HepG2 (cell line): ENCODE measurements around the gene POMT2. TPM values are rescaled to one million over a fixed set of nuclear protein-coding genes. Genes with fewer than 3 reads are reported as not detected.
A peak's percentile ranks its signal among the peaks of the same experiment; 100 is the strongest.

Experiments used
- ATAC-seq: fragments of 200-7000 bp; cut with Tn5 transposase; 3 replicates; pipeline ENCODE4 v1.9.1; 2020; ENCODE audit warnings: mild to moderate bottlenecking, moderate library complexity
- BruUV-seq: library from RNA; stranded (reverse); fragments of 400-500 nt; replicated peaks from 2 replicates; lab custom pipeline; 2021; lab: Mats Ljungman, UMichigan
- CTCF ChIA-PET: fragments of 300-600 bp; formaldehyde crosslinking; extraction: SDS; loops from one replicate; lab custom pipeline; 2021; ENCODE audit warnings: low total read pairs, inconsistent platforms, low intra/inter-chr PET ratio; lab: Yijun Ruan, JAX
- POLR2A ChIA-PET: fragments of 350-600 bp; sonication (Branson Sonifier 250); formaldehyde crosslinking; loops from one replicate; lab custom pipeline; 2020; ENCODE audit warnings: antibody characterized with exemption, inconsistent platforms; lab: Yijun Ruan, JAX
- DNase-seq: peaks from one replicate; pipeline ENCODE4 v3.0.0-alpha.2; 2015; ENCODE audit warnings: low spot score
- FAIRE-seq: peaks from 3 replicates; lab custom pipeline; 2011; peaks lifted over from hg19 to GRCh38; lab: Jason Lieb, UNC
- H2AFZ ChIP-seq: one replicate; pipeline ENCODE4 v1.6.1; 2011; ENCODE audit warnings: low read length, inconsistent platforms
- H3K27ac ChIP-seq: fragments of 300-600 bp; 3 replicates; pipeline ENCODE4 v1.8.0; 2011; ENCODE audit warnings: mixed run types, mild to moderate bottlenecking, mixed read lengths, low read length, inconsistent platforms; ENCODE audit not compliant: insufficient read depth; ENCODE audit errors: extremely low read length
- H3K27me3 ChIP-seq, 2 experiments: fragments of 200-600 bp in 1 of 2; 2 replicates in 1 of 2; 3 replicates in 1 of 2; pipeline versions ENCODE4 v1.6.0 to v1.8.0; 2011; ENCODE audit warnings: low read length in 2 of 2, mild to moderate bottlenecking in 2 of 2, moderate library complexity in 2 of 2, inconsistent platforms in 1 of 2; ENCODE audit not compliant: insufficient read depth in 2 of 2, control insufficient read depth in 1 of 2
- H3K36me3 ChIP-seq, 2 experiments: fragments of 200-600 bp in 1 of 2; replicated peaks in 1 of 2; 2 replicates in 1 of 2; 3 replicates in 1 of 2; pipeline versions ENCODE4 v1.5.1 to v1.8.0; 2011; ENCODE audit warnings: low read length in 2 of 2, inconsistent platforms in 1 of 2; ENCODE audit not compliant: insufficient read depth in 2 of 2, control insufficient read depth in 1 of 2
- H3K4me1 ChIP-seq: 2 replicates; pipeline ENCODE4 v1.5.1; 2012; ENCODE audit warnings: low read length, inconsistent platforms; ENCODE audit not compliant: insufficient read depth
- H3K4me2 ChIP-seq: 2 replicates; pipeline ENCODE4 v1.6.0; 2011; ENCODE audit warnings: low read depth, low read length, inconsistent platforms
- H3K4me3 ChIP-seq, 3 experiments: fragments of 200-600 bp in 1 of 3; sonication (generic), shearing (Covaris generic) in 1 of 3; replicated peaks in 1 of 3; 2 replicates each; pipeline ENCODE4 v1.5.1; 2011 to 2016; ENCODE audit warnings: low read length in 3 of 3, inconsistent platforms in 2 of 3, low read depth in 2 of 3, mild to moderate bottlenecking in 2 of 3, control low read depth in 1 of 3, mixed read lengths in 1 of 3; ENCODE audit not compliant: insufficient read depth in 1 of 3
- H3K79me2 ChIP-seq: one replicate; pipeline ENCODE4 v1.6.1; 2011; ENCODE audit warnings: low read length, inconsistent platforms; ENCODE audit not compliant: insufficient read depth
- H3K9ac ChIP-seq: 2 replicates; pipeline ENCODE4 v1.6.0; 2011; ENCODE audit warnings: mild to moderate bottlenecking, low read depth, low read length, inconsistent platforms; ENCODE audit not compliant: insufficient read depth
- H3K9me3 ChIP-seq: 2 replicates; pipeline ENCODE4 v1.5.1; 2012; ENCODE audit warnings: mild to moderate bottlenecking, low read length
- H4K20me1 ChIP-seq: 2 replicates; pipeline ENCODE4 v1.6.0; 2011; ENCODE audit warnings: inconsistent platforms, mild to moderate bottlenecking, low read length, moderate library complexity; ENCODE audit not compliant: insufficient read depth
- DPF2 ChIP-seq: sonication (generic); formaldehyde crosslinking; IDR thresholded peaks from 2 replicates; pipeline ENCODE4 v1.4.0; 2020; ENCODE audit warnings: mild to moderate bottlenecking, low read depth, missing genetic modification reagents, borderline replicate concordance
- DR1 ChIP-seq: sonication (generic); formaldehyde crosslinking; IDR thresholded peaks from 2 replicates; pipeline ENCODE4 v1.8.0; 2021; ENCODE audit warnings: mild to moderate bottlenecking, missing genetic modification reagents, inconsistent platforms
- GMEB1 ChIP-seq: sonication (generic); formaldehyde crosslinking; IDR thresholded peaks from 2 replicates; pipeline ENCODE4 v1.5.1; 2020; ENCODE audit warnings: missing genetic modification reagents, mild to moderate bottlenecking, borderline replicate concordance
- GTF2F1 ChIP-seq: fragments of 150-350 bp; IDR thresholded peaks from 2 replicates; pipeline ENCODE4 v1.6.1; 2014; ENCODE audit warnings: low read length
- JUN ChIP-seq: sonication (generic); formaldehyde crosslinking; IDR thresholded peaks from 2 replicates; pipeline ENCODE4 v1.4.0; 2020; ENCODE audit warnings: mild to moderate bottlenecking, missing genetic modification reagents
- MATR3 ChIP-seq: sonication (generic); formaldehyde crosslinking; IDR thresholded peaks from 2 replicates; pipeline ENCODE4 v1.4.0; 2020; ENCODE audit warnings: missing genetic modification reagents
- MXD3 ChIP-seq: IDR thresholded peaks from 2 replicates; pipeline ENCODE4 v1.6.1; 2016; ENCODE audit warnings: mild to moderate bottlenecking, missing biosample characterization, missing genetic modification reagents
- SP5 ChIP-seq: IDR thresholded peaks from 2 replicates; pipeline ENCODE4 v1.6.1; 2016; ENCODE audit warnings: low read depth, borderline replicate concordance
- YEATS2 ChIP-seq: sonication (generic); formaldehyde crosslinking; IDR thresholded peaks from 2 replicates; pipeline ENCODE4 v1.4.0; 2020; ENCODE audit warnings: missing genetic modification reagents, borderline replicate concordance
- ZNF124 ChIP-seq: sonication (generic); formaldehyde crosslinking; IDR thresholded peaks from 2 replicates; pipeline ENCODE4 v1.4.0; 2020; ENCODE audit warnings: missing genetic modification reagents
- ZUFSP ChIP-seq: sonication (generic); formaldehyde crosslinking; IDR thresholded peaks from 2 replicates; pipeline ENCODE4 v1.9.0; 2021; ENCODE audit warnings: missing genetic modification reagents, mild to moderate bottlenecking, borderline replicate concordance
- WGBS: methylation state at CpG from one replicate; pipeline ENCODE4 v1.1.6; 2017; ENCODE audit warnings: low lambda C conversion rate; 5-methylcytosine and 5-hydroxymethylcytosine counted together
- in situ Hi-C: cut with HindIII; loops from 2 replicates; pipeline ENCODE4 v1.10.0; 2017; ENCODE audit warnings: low pct_unique_long_range_greater_than_20kb; ENCODE audit not compliant: extremely low pct_ligation_motif_present
- intact Hi-C: fragments of 100-400 bp; cut with micrococcal nuclease; formaldehyde crosslinking; loops from one replicate; pipeline ENCODE4 v1.10.0; 2022; ENCODE audit not compliant: unreplicated experiment
- polyA plus RNA-seq, 8 experiments: library from polyadenylated mRNA; depleted of rRNA in 3 of 8; stranded (reverse) in 7 of 8; unstranded in 1 of 8; fragments of >200 nt; fragmentation: Illumina TruSeq in 4 of 8; extraction: Trizol in 4 of 8; gene quantifications; 2 replicates each; pipeline versions ENCODE4 v1.2.1 to v1.2.3, GENCODE V29; 2011 to 2016; ENCODE audit warnings: low read depth in 4 of 8, missing spikeins in 1 of 8, mixed read lengths in 1 of 8; ENCODE audit not compliant: insufficient read depth in 1 of 8
- total RNA-seq, 5 experiments: library from RNA; depleted of rRNA; stranded (reverse); fragments of >200 nt; fragmentation: Illumina TruSeq; extraction: Trizol; gene quantifications; 2 replicates each; pipeline ENCODE4 v1.2.3, GENCODE V29; 2016; ENCODE audit warnings: low read depth in 1 of 5

Gene POMT2
- total and polyA plus RNA-seq, 2 of the 13 experiments (the other 11 are each of a cell fraction or from before 2014, with no cell fraction given): 15.3 to 15.9 TPM

GRCh38 chr14:77256694-77257093 lies 64.0 kb downstream of the POMT2 start (continued):
- no peak for TF ChIP-seq GMEB1 (CRISPR knock-in tag)

- peaks cover 0 to 4% of the 10 kb centered on the region in 2 experiments; a peak in 3 of 5 replicates for H3K27me3 ChIP-seq
- ChIA-PET POLR2A (no interaction called here), CTCF (no interaction called here)
Measured at GRCh38 chr14:77253333-77254190, 67.1 kb downstream of the POMT2 start.

GRCh38 chr14:77251870-77252269 lies 68.8 kb downstream of the POMT2 start:
- H3K27me3 ChIP-seq: peaks cover 0 to under 1% of the 10 kb centered on the region in 2 experiments; a peak in 3 of 5 replicates
- H2AFZ ChIP-seq: no peak overlapping the region
- H3K4me3 ChIP-seq: no peak overlapping the region
- ChIA-PET CTCF (no interaction called here), POLR2A (no interaction called here)
- no peak overlapping the region for H3K4me2 ChIP-seq
- no peak overlapping the region for H3K27ac ChIP-seq
- H3K4me1 ChIP-seq: no peaks in the 10 kb centered on the region
- no peaks in the 10 kb centered on the region for H3K79me2 ChIP-seq
- H3K9ac ChIP-seq: no peak overlapping the region
- BruUV-seq: no TSS peak
- 80% methylated on average over 7 of the region's 11 CpGs for WGBS
- no peaks in the 10 kb centered on the region for H3K9me3 ChIP-seq
- H3K36me3 ChIP-seq: no peaks in the 10 kb centered on the region
- intact Hi-C loops: no loop called here
- in situ Hi-C loops: no loop called here
- ATAC-seq (no peak), FAIRE-seq (no peak), DNase-seq (no peak)
- no peaks in the 10 kb centered on the region for H4K20me1 ChIP-seq
- TF ChIP-seq ZNF124 (CRISPR knock-in tag) (no peak), MXD3 (CRISPR knock-in tag) (no peak), MATR3 (CRISPR knock-in tag) (no peak), DR1 (no peak), GTF2F1 (no peak), JUN (CRISPR knock-in tag) (no peak), ZUFSP (CRISPR knock-in tag) (no peak), DPF2 (no peak)

More at GRCh38 chr14:77253333-77254190, 67.1 kb downstream of the POMT2 start:
- 36% methylated on average over 14 of the region's 20 CpGs for WGBS
- H3K9ac ChIP-seq: no peak overlapping the region
- no peak for DNase-seq
- in situ Hi-C loops (no loop called here), intact Hi-C loops (no loop called here)
- H3K36me3 ChIP-seq: no peaks in the 10 kb centered on the region
- ATAC-seq: peak; percentile 48
- H3K9me3 ChIP-seq: no peaks in the 10 kb centered on the region
- H3K4me2 ChIP-seq: no peak overlapping the region
- H3K79me2 ChIP-seq: no peaks in the 10 kb centered on the region
- no peak for FAIRE-seq
- H3K4me3 ChIP-seq: no peak overlapping the region
- no peak overlapping the region for H3K27ac ChIP-seq
- no peaks in the 10 kb centered on the region for H4K20me1 ChIP-seq
- no TSS peak for BruUV-seq
- no peak for TF ChIP-seq YEATS2
- TF ChIP-seq SP5: no peak
- H3K4me1 ChIP-seq: no peaks in the 10 kb centered on the region
- H2AFZ ChIP-seq: no peak overlapping the region
